K562 (cell line): ENCODE data around the gene SYNJ2. TPM values are rescaled to one million over a fixed set of nuclear protein-coding genes. Genes with fewer than 3 reads are reported as not detected.

Experiments
- C11orf30 ChIP-seq: fragments of 450-650 bp; IDR thresholded peaks from 2 replicates; pipeline ENCODE4 v1.6.1; 2016; ENCODE audit warnings: low read depth, mild to moderate bottlenecking
- SMARCC2 ChIP-seq: fragments of 450-650 bp; IDR thresholded peaks from 2 replicates; pipeline ENCODE4 v1.6.1; 2017; ENCODE audit warnings: antibody characterized with exemption, moderate library complexity, mild to moderate bottlenecking, low read depth
- SMARCE1 ChIP-seq: fragments of 450-650 bp; IDR thresholded peaks from 2 replicates; pipeline ENCODE4 v1.7.1; 2016; ENCODE audit warnings: mild to moderate bottlenecking
- TBL1XR1 ChIP-seq, 2 experiments: IDR thresholded peaks; 2 replicates each; pipeline ENCODE4 v1.6.1; 2012; ENCODE audit warnings: improper control_type of control experiment in 2 of 2, low read length in 2 of 2, mild to moderate bottlenecking in 1 of 2
- polyA plus RNA-seq, 8 experiments: library from polyadenylated mRNA; depleted of rRNA in 4 of 8; stranded (reverse) in 5 of 8; unstranded in 3 of 8; fragments of >200 nt; fragmentation: Nextera tagmentation in 2 of 8; fragmentation: Illumina TruSeq in 1 of 8; extraction: Ambion mirVana in 2 of 8; extraction: Trizol in 1 of 8; gene quantifications; 2 replicates each; pipeline versions ENCODE4 v1.2.1 to v1.2.3, GENCODE V29; 2011 to 2014; ENCODE audit warnings: inconsistent platforms in 1 of 8, missing spikeins in 1 of 8
- total RNA-seq, 7 experiments: library from RNA; depleted of rRNA in 6 of 7; stranded (reverse); fragments of >200 nt in 6 of 7; fragmentation: Illumina TruSeq in 2 of 7; extraction: Trizol in 2 of 7; gene quantifications; 2 replicates each; pipeline versions ENCODE4 v1.2.1 to v1.2.3, GENCODE V29; 2011 to 2021; ENCODE audit warnings: low replicate concordance in 1 of 7
- TF ChIP-seq, protein P1 (sequence below), 2 experiments: fragments of 450-650 bp; formaldehyde crosslinking in 1 of 2; IDR thresholded peaks; 2 replicates each; pipeline versions ENCODE4 v1.4.0 to v1.6.1; 2014 to 2020; ENCODE audit warnings: mild to moderate bottlenecking in 2 of 2, borderline replicate concordance in 1 of 2, low read depth in 1 of 2
- TF ChIP-seq, protein P2 (sequence below), 2 experiments: fragments of 450-650 bp; IDR thresholded peaks; 2 replicates each; pipeline ENCODE4 v1.6.1; 2016

SYNJ2 gene
- total and polyA plus RNA-seq, 9 of the 15 experiments (the other 6 are each of a cell fraction or from before 2014, with no cell fraction given) = 3.0 to 27.7 (median 17.8) TPM

DNA sequence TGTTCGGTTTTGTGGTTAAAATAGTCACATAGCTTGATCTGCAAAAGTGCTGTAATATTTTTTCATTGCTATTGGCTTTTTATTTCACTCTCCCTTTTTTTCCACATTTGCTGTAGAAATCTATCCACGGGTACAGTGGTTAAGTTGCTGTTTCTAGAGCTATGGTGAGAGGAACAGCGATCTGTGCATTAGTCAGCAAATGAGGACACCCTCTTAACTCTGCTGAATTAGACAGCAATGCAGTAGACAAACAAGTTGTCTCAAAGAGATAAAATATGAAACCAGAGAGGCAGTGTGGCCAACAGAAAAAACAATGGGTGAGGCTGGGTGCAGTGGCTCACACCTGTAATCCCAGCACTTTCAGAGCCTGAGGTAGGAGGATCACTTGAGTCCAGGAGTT lies 17.6 kb upstream of the SYNJ2 start (continued):
- TF ChIP-seq, protein P1, sequence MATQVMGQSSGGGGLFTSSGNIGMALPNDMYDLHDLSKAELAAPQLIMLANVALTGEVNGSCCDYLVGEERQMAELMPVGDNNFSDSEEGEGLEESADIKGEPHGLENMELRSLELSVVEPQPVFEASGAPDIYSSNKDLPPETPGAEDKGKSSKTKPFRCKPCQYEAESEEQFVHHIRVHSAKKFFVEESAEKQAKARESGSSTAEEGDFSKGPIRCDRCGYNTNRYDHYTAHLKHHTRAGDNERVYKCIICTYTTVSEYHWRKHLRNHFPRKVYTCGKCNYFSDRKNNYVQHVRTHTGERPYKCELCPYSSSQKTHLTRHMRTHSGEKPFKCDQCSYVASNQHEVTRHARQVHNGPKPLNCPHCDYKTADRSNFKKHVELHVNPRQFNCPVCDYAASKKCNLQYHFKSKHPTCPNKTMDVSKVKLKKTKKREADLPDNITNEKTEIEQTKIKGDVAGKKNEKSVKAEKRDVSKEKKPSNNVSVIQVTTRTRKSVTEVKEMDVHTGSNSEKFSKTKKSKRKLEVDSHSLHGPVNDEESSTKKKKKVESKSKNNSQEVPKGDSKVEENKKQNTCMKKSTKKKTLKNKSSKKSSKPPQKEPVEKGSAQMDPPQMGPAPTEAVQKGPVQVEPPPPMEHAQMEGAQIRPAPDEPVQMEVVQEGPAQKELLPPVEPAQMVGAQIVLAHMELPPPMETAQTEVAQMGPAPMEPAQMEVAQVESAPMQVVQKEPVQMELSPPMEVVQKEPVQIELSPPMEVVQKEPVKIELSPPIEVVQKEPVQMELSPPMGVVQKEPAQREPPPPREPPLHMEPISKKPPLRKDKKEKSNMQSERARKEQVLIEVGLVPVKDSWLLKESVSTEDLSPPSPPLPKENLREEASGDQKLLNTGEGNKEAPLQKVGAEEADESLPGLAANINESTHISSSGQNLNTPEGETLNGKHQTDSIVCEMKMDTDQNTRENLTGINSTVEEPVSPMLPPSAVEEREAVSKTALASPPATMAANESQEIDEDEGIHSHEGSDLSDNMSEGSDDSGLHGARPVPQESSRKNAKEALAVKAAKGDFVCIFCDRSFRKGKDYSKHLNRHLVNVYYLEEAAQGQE (IDR thresholded peaks at IDR 0.05; ENCODE audit: borderline replicate concordance) = 0 out of 2 replicates have a peak, but pooled peaks have one; percentile 9
- TF ChIP-seq, protein P1 (CRISPR knock-in tag; IDR thresholded peaks at IDR 0.05; ENCODE audit: low read depth) = no peak
- TF ChIP-seq SMARCE1 = 0 out of 2 replicates have a peak, but pooled peaks have one; percentile 36
- TF ChIP-seq, protein P2, sequence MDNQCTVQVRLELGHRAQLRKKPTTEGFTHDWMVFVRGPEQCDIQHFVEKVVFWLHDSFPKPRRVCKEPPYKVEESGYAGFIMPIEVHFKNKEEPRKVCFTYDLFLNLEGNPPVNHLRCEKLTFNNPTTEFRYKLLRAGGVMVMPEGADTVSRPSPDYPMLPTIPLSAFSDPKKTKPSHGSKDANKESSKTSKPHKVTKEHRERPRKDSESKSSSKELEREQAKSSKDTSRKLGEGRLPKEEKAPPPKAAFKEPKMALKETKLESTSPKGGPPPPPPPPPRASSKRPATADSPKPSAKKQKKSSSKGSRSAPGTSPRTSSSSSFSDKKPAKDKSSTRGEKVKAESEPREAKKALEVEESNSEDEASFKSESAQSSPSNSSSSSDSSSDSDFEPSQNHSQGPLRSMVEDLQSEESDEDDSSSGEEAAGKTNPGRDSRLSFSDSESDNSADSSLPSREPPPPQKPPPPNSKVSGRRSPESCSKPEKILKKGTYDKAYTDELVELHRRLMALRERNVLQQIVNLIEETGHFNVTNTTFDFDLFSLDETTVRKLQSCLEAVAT (IDR thresholded peaks at IDR 0.05) = 0 out of 4 replicates have a peak, but pooled peaks of 1 of the 2 experiments have one; percentile 18
- no peak for TF ChIP-seq TBL1XR1 (IDR thresholded peaks at IDR 0.05; ENCODE audit: low read length in 2 of 2)
- TF ChIP-seq SMARCC2 = peak; percentile 25; the same call in 1 of the 2 replicates
- TF ChIP-seq C11orf30 = peak; percentile 78
